Cardiac septum (tissue), 1 donor: Measurements from ENCODE around the gene HCCS. TPM values are rescaled to one million over a fixed set of nuclear protein-coding genes. Genes with fewer than 3 reads are reported as not detected.

ENCODE experiments used
- DNase-seq: peaks from one replicate; pipeline ENCODE4 v3.0.0-alpha.2; 2020; ENCODE audit warnings: low spot score
- intact Hi-C: fragments of 100-400 bp; cut with DNase I; formaldehyde crosslinking; loops from one replicate; pipeline ENCODE4 v1.14.0; 2022
- long read RNA-seq: library from polyadenylated mRNA; unstranded; transcript quantifications from one replicate; pipeline ENCODE4 v2.0.0, GENCODE V29; 2021
- total RNA-seq: library from RNA; stranded (reverse); fragmentation: NEBNext Ultra II Directional; extraction: Animal tissue kit (Norgen Biotek cat#: 25700); gene quantifications from one replicate; pipeline ENCODE4 v1.2.1, GENCODE V29; 2021
- donor health status: DM: no; HTN: no; CAD: no.

HCCS gene
- total RNA-seq, result 56.0 TPM
- long read RNA-seq, transcript HCCS-202 (7 exons, 1,072 nt), result major isoform, 61 of 74 reads
- long read RNA-seq, partial matches to known transcripts, result 3 of 74 reads
- long read RNA-seq, other reads (novel, unspliced or antisense), result 6 of 74 reads

GRCh38 chrX:11111037-11111851 is at the start of gene HCCS:
Gene HCCS, plus strand, starts transcription at chrX:11111332. Its CDS starts 729 bp downstream, at chrX:11112061.
- intact Hi-C loops, result no loop called here
- DNase-seq, result peak; percentile 92

GRCh38 chrX:11064276-11064675 is 46.9 kb upstream of the HCCS start:
- intact Hi-C loops, result no loop called here
- no peak for DNase-seq

- DNase-seq, result no peak
- intact Hi-C loops, result no loop called here
Measured at GRCh38 chrX:11064851-11065600, 46.1 kb upstream of the HCCS start.

GRCh38 chrX:11066812-11067211 is 44.3 kb upstream of the HCCS start:
- intact Hi-C loops, result no loop called here

GRCh38 chrX:11073381-11073780 is 37.8 kb upstream of the HCCS start:
- intact Hi-C loops, result no loop called here
- no peak for DNase-seq

More at GRCh38 chrX:11066812-11067211, 44.3 kb upstream of the HCCS start:
- DNase-seq, result no peak

- intact Hi-C loops, result no loop called here
- DNase-seq, result no peak
Measured at GRCh38 chrX:11080741-11081305, 30.3 kb upstream of the HCCS start.

GRCh38 chrX:11081511-11081910 is 29.6 kb upstream of the HCCS start:
- DNase-seq, result no peak
- intact Hi-C loops, result no loop called here

- DNase-seq, result no peak
- intact Hi-C loops, result no loop called here
Measured at GRCh38 chrX:11085305-11085704, 25.8 kb upstream of the HCCS start.

- intact Hi-C loops, result no loop called here
- DNase-seq, result no peak
Measured at GRCh38 chrX:11089802-11090201, 21.3 kb upstream of the HCCS start.

- intact Hi-C loops, result no loop called here
- no peak for DNase-seq
Measured at GRCh38 chrX:11097933-11098332, 13.2 kb upstream of the HCCS start.

- DNase-seq, result no peak
- intact Hi-C loops, result no loop called here
Measured at GRCh38 chrX:11099465-11099864, 11.7 kb upstream of the HCCS start.

- intact Hi-C loops, result loop anchor here (5.0 kb wide), 1 partner anchor 908 kb away; no protein-coding TSS in a partner anchor
- DNase-seq, result no peak
Measured at GRCh38 chrX:11100281-11101035, 10.7 kb upstream of the HCCS start.

GRCh38 chrX:11103006-11103405 is 8.1 kb upstream of the HCCS start:
- intact Hi-C loops, result loop anchor here (5.0 kb wide), 1 partner anchor 911 kb away; no protein-coding TSS in a partner anchor

GRCh38 chrX:11103751-11104150 is 7.4 kb upstream of the HCCS start:
- intact Hi-C loops, result loop anchor here (5.0 kb wide), 1 partner anchor 911 kb away; no protein-coding TSS in a partner anchor

More at GRCh38 chrX:11103006-11103405, 8.1 kb upstream of the HCCS start:
- no peak for DNase-seq

GRCh38 chrX:11105080-11105479 is 6.1 kb upstream of the HCCS start:
- intact Hi-C loops, result no loop called here

More at GRCh38 chrX:11103751-11104150, 7.4 kb upstream of the HCCS start:
- DNase-seq, result no peak

GRCh38 chrX:11108253-11108941 is 2.7 kb upstream of the HCCS start:
- intact Hi-C loops, result no loop called here
- DNase-seq, result no peak

More at GRCh38 chrX:11105080-11105479, 6.1 kb upstream of the HCCS start:
- no peak for DNase-seq

- no peak for DNase-seq
- intact Hi-C loops, result no loop called here
Measured at GRCh38 chrX:11109968-11110367, 1.2 kb upstream of the HCCS start.

GRCh38 chrX:11111947-11112346 is 815 bp downstream of the HCCS start:
- DNase-seq, result no peak
- intact Hi-C loops, result no loop called here

- intact Hi-C loops, result no loop called here
- no peak for DNase-seq
Measured at GRCh38 chrX:11113731-11114130, 2.6 kb downstream of the HCCS start.
